AML-193 (cell line): ENCODE measurements around the gene ANKS1B.
"Not testable (repeated sequence)": the region's sequence is repeated elsewhere in the genome, so short reads cannot be mapped to it uniquely, and the experiment has no call there.

Experiments
- DNase-seq, 2 experiments: peaks; one replicate each; lab custom pipeline; 2025; lab: John Stamatoyannopoulos, UW

The ANKS1B gene

GRCh38 chr12:99984271-99985128 is at the start of gene ANKS1B:
Gene ANKS1B, minus strand, starts transcription at chr12:99984936. Its CDS starts 699 bp downstream, at chr12:99984237.
- DNase-seq, result no peak

GRCh38 chr12:100031836-100032235 is 47.1 kb upstream of the ANKS1B start:
- DNase-seq, result no peak

- DNase-seq, result no peak
Observed at GRCh38 chr12:100027671-100028070, 42.9 kb upstream of the ANKS1B start.

- DNase-seq, result no peak
Observed at GRCh38 chr12:100026241-100026640, 41.5 kb upstream of the ANKS1B start.

- no peak for DNase-seq
Observed at GRCh38 chr12:100024974-100025555, 40.3 kb upstream of the ANKS1B start.

GRCh38 chr12:100020370-100020769 is 35.6 kb upstream of the ANKS1B start:
- no peak for DNase-seq

- no peak for DNase-seq
Observed at GRCh38 chr12:100017056-100017455, 32.3 kb upstream of the ANKS1B start.

- not testable (repeated sequence) for DNase-seq
Observed at GRCh38 chr12:100016304-100016703, 31.6 kb upstream of the ANKS1B start.

GRCh38 chr12:100005846-100006245 is 21.1 kb upstream of the ANKS1B start:
- not testable (repeated sequence) for DNase-seq

- no peak for DNase-seq
Observed at GRCh38 chr12:99997806-99998205, 13.1 kb upstream of the ANKS1B start.

GRCh38 chr12:99996095-99996494 is 11.4 kb upstream of the ANKS1B start:
- no peak for DNase-seq

- no peak for DNase-seq
Observed at GRCh38 chr12:99985631-99986030, 895 bp upstream of the ANKS1B start.

GRCh38 chr12:99985129-99985570 is 414 bp upstream of the ANKS1B start:
- no peak for DNase-seq

- no peak for DNase-seq
Observed at GRCh38 chr12:99983456-99984258, 1.1 kb downstream of the ANKS1B start.

GRCh38 chr12:99981639-99982190 is 3.0 kb downstream of the ANKS1B start:
- DNase-seq, result no peak

GRCh38 chr12:99979471-99979870 is 5.3 kb downstream of the ANKS1B start:
- no peak for DNase-seq

- DNase-seq, result no peak
Observed at GRCh38 chr12:99978152-99978551, 6.6 kb downstream of the ANKS1B start.

- no peak for DNase-seq
Observed at GRCh38 chr12:99977550-99977949, 7.2 kb downstream of the ANKS1B start.

- DNase-seq, result no peak
Observed at GRCh38 chr12:99976762-99977161, 8.0 kb downstream of the ANKS1B start.

- no peak for DNase-seq
Observed at GRCh38 chr12:99975321-99975720, 9.4 kb downstream of the ANKS1B start.

- no peak for DNase-seq
Observed at GRCh38 chr12:99974146-99974545, 10.6 kb downstream of the ANKS1B start.

- no peak for DNase-seq
Observed at GRCh38 chr12:99966429-99966828, 18.3 kb downstream of the ANKS1B start.
